ENCODE measurements around the gene CNKSR3. TPM values are rescaled to one million over a fixed set of nuclear protein-coding genes. Genes with fewer than 3 reads are reported as not detected.
A peak's percentile ranks its signal among the peaks of the same experiment; 100 is the strongest.
"Not testable (repeated sequence)": the region's sequence is repeated elsewhere in the genome, so short reads cannot be mapped to it uniquely, and the experiment has no call there.

CNKSR3 gene
- total and polyA plus RNA-seq, 2 donors from 2014 or later, result 13.8 to 63.1 TPM

DNA sequence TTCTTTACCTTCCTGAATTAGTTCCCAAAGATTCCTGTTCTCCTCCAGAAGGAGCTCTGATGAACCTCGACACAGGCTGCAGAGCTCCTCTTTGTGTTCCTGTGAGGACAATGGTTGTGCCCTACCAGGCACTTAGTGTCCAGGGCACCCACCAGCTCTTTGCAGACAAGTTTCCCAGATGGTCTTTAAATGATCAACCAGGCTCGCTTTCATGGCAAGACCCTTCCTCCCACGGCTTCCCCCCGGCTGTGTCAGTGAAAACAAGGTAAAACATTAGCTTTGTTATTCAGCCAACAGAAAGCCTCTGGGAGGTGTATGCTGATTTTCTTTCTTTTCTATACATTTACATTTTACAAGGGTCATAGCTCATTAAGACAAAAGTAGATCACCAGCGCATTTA is 32.3 kb upstream of the CNKSR3 start:
- TF ChIP-seq, protein P1, sequence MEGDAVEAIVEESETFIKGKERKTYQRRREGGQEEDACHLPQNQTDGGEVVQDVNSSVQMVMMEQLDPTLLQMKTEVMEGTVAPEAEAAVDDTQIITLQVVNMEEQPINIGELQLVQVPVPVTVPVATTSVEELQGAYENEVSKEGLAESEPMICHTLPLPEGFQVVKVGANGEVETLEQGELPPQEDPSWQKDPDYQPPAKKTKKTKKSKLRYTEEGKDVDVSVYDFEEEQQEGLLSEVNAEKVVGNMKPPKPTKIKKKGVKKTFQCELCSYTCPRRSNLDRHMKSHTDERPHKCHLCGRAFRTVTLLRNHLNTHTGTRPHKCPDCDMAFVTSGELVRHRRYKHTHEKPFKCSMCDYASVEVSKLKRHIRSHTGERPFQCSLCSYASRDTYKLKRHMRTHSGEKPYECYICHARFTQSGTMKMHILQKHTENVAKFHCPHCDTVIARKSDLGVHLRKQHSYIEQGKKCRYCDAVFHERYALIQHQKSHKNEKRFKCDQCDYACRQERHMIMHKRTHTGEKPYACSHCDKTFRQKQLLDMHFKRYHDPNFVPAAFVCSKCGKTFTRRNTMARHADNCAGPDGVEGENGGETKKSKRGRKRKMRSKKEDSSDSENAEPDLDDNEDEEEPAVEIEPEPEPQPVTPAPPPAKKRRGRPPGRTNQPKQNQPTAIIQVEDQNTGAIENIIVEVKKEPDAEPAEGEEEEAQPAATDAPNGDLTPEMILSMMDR (IDR thresholded peaks at IDR 0.05; ENCODE audit: borderline replicate concordance, extremely low read depth, insufficient read depth), result no peak
- no peak for FAIRE-seq
- intact Hi-C loops (cut with DNase I), result no loop called here

DNA sequence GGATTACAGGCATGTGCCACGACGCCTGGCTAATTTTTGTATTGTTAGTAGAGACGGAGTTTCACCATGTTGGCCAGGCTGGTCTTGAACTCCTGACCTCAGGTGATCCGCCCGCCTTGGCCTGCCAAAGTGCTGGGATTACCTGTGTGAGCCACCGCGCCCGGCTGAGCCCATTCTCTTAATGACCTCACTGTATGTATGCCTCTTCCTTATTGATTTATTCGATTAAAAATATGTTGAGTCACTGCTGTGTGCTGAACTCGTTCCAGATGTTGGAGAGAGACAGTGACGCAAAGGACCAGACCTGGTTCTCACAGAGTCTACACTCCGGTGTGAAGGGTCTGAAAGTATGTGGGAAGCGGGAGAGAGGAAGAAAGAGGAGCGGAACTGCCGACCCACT is 31.4 kb upstream of the CNKSR3 start:
- not testable (repeated sequence) for FAIRE-seq

More for the DNA sequence above, 32.3 kb upstream of the CNKSR3 start:
- peaks cover 0 to 2% (median 0%) of the 10 kb centered on the region in 3 donors for H3K4me1 ChIP-seq (ENCODE audit: control insufficient read depth in 2 of 3, insufficient read depth in 2 of 3, low read depth in 1 of 3, low read length in 3 of 3)
- peak in 4 of 5 donors; percentile 55 to 83 (median 72) for DNase-seq
- H3K27me3 ChIP-seq (ENCODE audit: control insufficient read depth, insufficient read depth, low read length), result no peaks in the 10 kb centered on the region
- H3K4me3 ChIP-seq (ENCODE audit: low read length in 3 of 3), result no peak overlapping the region
- H3K9ac ChIP-seq (ENCODE audit: low read length in 3 of 3), result no peak overlapping the region
- H3K9me3 ChIP-seq (ENCODE audit: control insufficient read depth in 2 of 3, insufficient read depth in 1 of 3, low read length in 3 of 3), result no peaks in the 10 kb centered on the region
- no peak overlapping the region for H3K27ac ChIP-seq (ENCODE audit: low read depth in 2 of 2, low read length in 2 of 2)
- no peaks in the 10 kb centered on the region for H3K36me3 ChIP-seq (ENCODE audit: control insufficient read depth in 2 of 3, insufficient read depth in 3 of 3, low read length in 3 of 3)

DNA sequence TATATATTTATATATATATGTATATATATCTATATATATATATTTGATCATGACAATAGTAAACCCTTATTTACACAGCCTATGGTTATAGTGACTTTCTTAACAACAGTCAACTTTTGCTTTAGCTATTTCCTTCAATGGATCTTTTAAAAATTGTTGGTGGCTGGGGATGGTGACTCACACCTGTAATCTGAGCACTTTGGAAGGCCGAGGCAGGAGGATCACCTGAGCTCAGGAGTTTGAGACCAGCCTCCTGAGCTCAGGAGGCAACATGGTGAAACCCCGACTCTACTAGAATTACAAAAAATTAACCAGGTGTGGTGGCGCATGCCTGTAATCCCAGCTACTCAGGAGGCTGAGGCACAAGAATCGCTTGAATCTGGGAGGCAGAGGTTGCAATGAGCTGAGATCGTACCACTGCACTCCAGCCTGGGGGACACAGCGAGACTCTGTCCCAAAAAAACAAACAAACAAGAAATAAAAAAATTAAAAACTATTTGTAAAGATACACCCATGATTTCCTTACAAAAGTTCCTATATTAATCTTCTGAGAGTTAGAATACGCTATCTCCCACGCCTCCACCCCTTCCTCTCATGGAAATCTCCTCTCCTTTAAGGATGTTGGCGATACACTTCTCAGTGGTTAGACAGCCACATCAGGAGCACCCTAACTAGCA is 29.2 kb upstream of the CNKSR3 start:
- Histone ChIP-seq H3K9ac (ENCODE audit: low read length in 3 of 3) (no peak overlapping the region), H3K9me3 (ENCODE audit: control insufficient read depth in 2 of 3, insufficient read depth in 1 of 3, low read length in 3 of 3) (no peaks in the 10 kb centered on the region), H3K27ac (ENCODE audit: low read depth in 2 of 2, low read length in 2 of 2) (no peak overlapping the region), H3K4me3 (ENCODE audit: low read length in 3 of 3) (no peak overlapping the region), H3K27me3 (ENCODE audit: control insufficient read depth, insufficient read depth, low read length) (no peaks in the 10 kb centered on the region), H3K36me3 (ENCODE audit: control insufficient read depth in 2 of 3, insufficient read depth in 3 of 3, low read length in 3 of 3) (no peaks in the 10 kb centered on the region), H3K4me1 (ENCODE audit: control insufficient read depth in 2 of 3, insufficient read depth in 2 of 3, low read depth in 1 of 3, low read length in 3 of 3) (peaks cover 0 to 5% (median 0%) of the 10 kb centered on the region in 3 donors)
- DNase-seq (no peak), FAIRE-seq (no peak)
- intact Hi-C loops (cut with DNase I), result no loop called here
- TF ChIP-seq, protein P1 (IDR thresholded peaks at IDR 0.05; ENCODE audit: borderline replicate concordance, extremely low read depth, insufficient read depth), result no peak

More for the DNA sequence above, 31.4 kb upstream of the CNKSR3 start:
- H3K27me3 ChIP-seq (ENCODE audit: control insufficient read depth, insufficient read depth, low read length); H3K4me1 ChIP-seq (ENCODE audit: control insufficient read depth in 2 of 3, insufficient read depth in 2 of 3, low read depth in 1 of 3, low read length in 3 of 3); DNase-seq; H3K27ac ChIP-seq (ENCODE audit: low read depth in 2 of 2, low read length in 2 of 2); intact Hi-C loops (cut with DNase I); H3K9ac ChIP-seq (ENCODE audit: low read length in 3 of 3); H3K9me3 ChIP-seq (ENCODE audit: control insufficient read depth in 2 of 3, insufficient read depth in 1 of 3, low read length in 3 of 3); H3K36me3 ChIP-seq (ENCODE audit: control insufficient read depth in 2 of 3, insufficient read depth in 3 of 3, low read length in 3 of 3); H3K4me3 ChIP-seq (ENCODE audit: low read length in 3 of 3): not testable (repeated sequence)

DNA sequence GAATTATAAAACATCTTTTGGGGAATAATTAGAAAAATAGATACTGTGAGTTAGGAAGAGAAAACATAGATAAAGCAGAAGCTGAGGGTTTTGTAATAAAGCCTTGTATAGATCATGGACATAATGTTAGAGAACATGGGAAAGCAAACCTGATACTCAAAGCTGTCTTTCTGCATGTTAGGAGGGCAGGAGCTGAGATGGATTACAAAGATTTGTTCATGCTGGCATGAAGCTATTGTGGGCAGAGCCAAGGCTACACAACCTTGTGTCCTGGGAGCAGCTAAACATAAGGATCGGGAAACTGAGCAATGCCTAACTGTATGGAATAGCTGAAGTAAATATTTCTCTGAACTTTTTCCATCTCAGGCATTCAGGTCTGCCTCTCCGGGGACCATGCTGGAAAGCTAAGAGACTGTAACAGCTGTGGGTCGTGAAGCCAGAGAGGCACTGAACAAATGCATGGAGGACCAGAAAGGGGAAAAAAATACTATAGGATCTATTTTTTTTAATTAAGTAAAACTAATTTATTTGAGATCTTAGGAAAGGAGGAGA is 28.2 kb upstream of the CNKSR3 start:
- Histone ChIP-seq H3K9me3 (ENCODE audit: control insufficient read depth in 2 of 3, insufficient read depth in 1 of 3, low read length in 3 of 3) (no peaks in the 10 kb centered on the region), H3K36me3 (ENCODE audit: control insufficient read depth in 2 of 3, insufficient read depth in 3 of 3, low read length in 3 of 3) (no peaks in the 10 kb centered on the region), H3K27ac (ENCODE audit: low read depth in 2 of 2, low read length in 2 of 2) (no peak overlapping the region), H3K4me3 (ENCODE audit: low read length in 3 of 3) (no peak overlapping the region), H3K9ac (ENCODE audit: low read length in 3 of 3) (no peak overlapping the region), H3K27me3 (ENCODE audit: control insufficient read depth, insufficient read depth, low read length) (no peaks in the 10 kb centered on the region), H3K4me1 (ENCODE audit: control insufficient read depth in 2 of 3, insufficient read depth in 2 of 3, low read depth in 1 of 3, low read length in 3 of 3) (peaks cover 0 to 5% (median 0%) of the 10 kb centered on the region in 3 donors)
- DNase-seq, result peak in 1 of 5 donors; percentile 35
- FAIRE-seq, result no peak
- TF ChIP-seq, protein P1 (IDR thresholded peaks at IDR 0.05; ENCODE audit: borderline replicate concordance, extremely low read depth, insufficient read depth), result no peak
- intact Hi-C loops (cut with DNase I), result no loop called here

Measured in kidney (tissue), 14 donors.